ENCODE results near the gene ZNF136. TPM values are rescaled to one million over a fixed set of nuclear protein-coding genes. Genes with fewer than 3 reads are reported as not detected.
A peak's percentile ranks its signal among the peaks of the same experiment; 100 is the strongest.

The ZNF136 gene
- total and polyA plus RNA-seq, 2 of the 13 experiments (the other 11 are each of a cell fraction or from before 2014, with no cell fraction given) = 2.5 to 10.2 TPM

DNA sequence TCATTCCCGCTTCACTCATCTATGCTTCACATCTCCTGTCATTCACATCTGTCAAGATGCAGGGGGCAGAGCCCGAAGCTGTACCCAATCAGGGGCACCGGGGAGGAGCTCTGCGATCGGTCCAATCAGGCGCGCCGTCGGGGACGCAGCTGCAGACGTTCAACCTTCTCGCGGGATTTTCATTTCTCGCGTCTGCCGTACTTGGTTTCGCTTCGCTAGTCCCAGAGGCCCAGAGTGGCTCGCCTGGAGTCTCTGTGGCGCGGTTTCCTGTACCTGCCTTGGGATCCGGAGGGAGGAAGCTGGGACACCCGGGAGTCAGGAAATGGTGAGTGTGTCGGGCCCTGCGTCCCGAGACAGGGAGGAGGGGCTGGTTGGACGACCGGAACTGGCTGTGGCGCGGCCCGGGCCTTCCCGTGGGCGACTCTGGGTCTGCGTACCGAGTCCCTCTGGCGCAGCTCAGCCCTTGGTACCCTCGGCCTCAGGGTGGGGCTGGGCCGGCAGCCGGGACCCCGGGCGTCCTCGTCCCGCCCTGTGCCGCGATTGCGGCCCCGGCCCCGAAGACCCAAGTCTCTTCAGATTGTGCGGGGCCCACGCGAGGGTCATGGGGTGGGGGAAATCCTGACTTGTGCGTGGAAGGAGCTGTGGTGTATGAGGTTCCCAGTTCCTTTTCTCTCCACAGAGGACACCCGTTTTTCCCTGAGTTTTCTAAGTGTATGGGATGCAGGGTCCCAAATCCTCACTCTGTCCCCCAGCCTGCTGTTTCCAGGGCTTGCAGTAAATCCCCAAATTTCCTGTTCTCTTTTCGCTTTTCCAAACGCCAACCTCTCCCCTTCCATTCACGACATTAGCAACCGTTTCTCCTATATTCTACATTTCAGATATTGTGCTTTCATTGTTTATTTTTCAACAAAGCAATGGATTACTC, at the start of gene ZNF136 (continued):
- no peak for TF ChIP-seq FOXM1 (CRISPR knock-in tag; IDR thresholded peaks at IDR 0.05)
- TF ChIP-seq, protein P1, sequence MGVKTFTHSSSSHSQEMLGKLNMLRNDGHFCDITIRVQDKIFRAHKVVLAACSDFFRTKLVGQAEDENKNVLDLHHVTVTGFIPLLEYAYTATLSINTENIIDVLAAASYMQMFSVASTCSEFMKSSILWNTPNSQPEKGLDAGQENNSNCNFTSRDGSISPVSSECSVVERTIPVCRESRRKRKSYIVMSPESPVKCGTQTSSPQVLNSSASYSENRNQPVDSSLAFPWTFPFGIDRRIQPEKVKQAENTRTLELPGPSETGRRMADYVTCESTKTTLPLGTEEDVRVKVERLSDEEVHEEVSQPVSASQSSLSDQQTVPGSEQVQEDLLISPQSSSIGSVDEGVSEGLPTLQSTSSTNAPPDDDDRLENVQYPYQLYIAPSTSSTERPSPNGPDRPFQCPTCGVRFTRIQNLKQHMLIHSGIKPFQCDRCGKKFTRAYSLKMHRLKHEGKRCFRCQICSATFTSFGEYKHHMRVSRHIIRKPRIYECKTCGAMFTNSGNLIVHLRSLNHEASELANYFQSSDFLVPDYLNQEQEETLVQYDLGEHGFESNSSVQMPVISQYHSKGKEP (CRISPR knock-in tag; IDR thresholded peaks at IDR 0.05) = no peak
- peak; percentile 45; the same call in 1 of the 2 replicates for TF ChIP-seq ZNF350 (CRISPR knock-in tag; IDR thresholded peaks at IDR 0.05; ENCODE audit: borderline replicate concordance, low read depth)
- TF ChIP-seq ZNF281 (CRISPR knock-in tag; IDR thresholded peaks at IDR 0.05; ENCODE audit: borderline replicate concordance) = no peak
- no peak for TF ChIP-seq STAT5B (CRISPR knock-in tag; IDR thresholded peaks at IDR 0.05)
- TF ChIP-seq PBX3 (CRISPR knock-in tag; IDR thresholded peaks at IDR 0.05; ENCODE audit: borderline replicate concordance) = no peak
- peak; percentile 72 for TF ChIP-seq ZGPAT (CRISPR knock-in tag; IDR thresholded peaks at IDR 0.05)
- no peak for TF ChIP-seq ZNF567 (CRISPR knock-in tag; IDR thresholded peaks at IDR 0.05; ENCODE audit: borderline replicate concordance)
- peak; percentile 74; the same call in 1 of the 2 replicates for TF ChIP-seq ETV5 (CRISPR knock-in tag; IDR thresholded peaks at IDR 0.05; ENCODE audit: borderline replicate concordance)
- TF ChIP-seq CEBPZ (IDR thresholded peaks at IDR 0.05; ENCODE audit: low read length) = no peak
- 0 out of 2 replicates have a peak, but pooled peaks have one; percentile 39 for TF ChIP-seq ZC3H13 (CRISPR knock-in tag; IDR thresholded peaks at IDR 0.05)
- no peak for TF ChIP-seq SETDB1 (CRISPR knock-in tag; IDR thresholded peaks at IDR 0.05; ENCODE audit: borderline replicate concordance)
- TF ChIP-seq MYNN (CRISPR knock-in tag; IDR thresholded peaks at IDR 0.05; ENCODE audit: low read depth) = no peak

Data from HepG2 (cell line).